ENCODE measurements around the gene SEC24D. TPM values are rescaled to one million over a fixed set of nuclear protein-coding genes. Genes with fewer than 3 reads are reported as not detected.

The SEC24D gene
- total RNA-seq, 1 donor from 2014 or later: 8.2 TPM

Other genes with a start within 250 kb of the SEC24D start
- 18.8 TPM for gene METTL14, start 150.7 kb downstream of the SEC24D start, total RNA-seq
- gene SYNPO2, start 52.7 kb upstream of the SEC24D start, total RNA-seq: 1.6 TPM